K562 (cell line): Measurements from ENCODE around the gene POLR1A. TPM values are rescaled to one million over a fixed set of nuclear protein-coding genes. Genes with fewer than 3 reads are reported as not detected.
A peak's percentile ranks its signal among the peaks of the same experiment; 100 is the strongest.

Experiments used
- ATAC-seq: fragments of 200-7000 bp; cut with Tn5 transposase; 3 replicates; pipeline ENCODE4 v1.9.1; 2020; ENCODE audit warnings: moderate library complexity
- BruUV-seq: library from RNA; stranded (reverse); fragments of 400-500 nt; replicated peaks from 2 replicates; lab custom pipeline; 2021; lab: Mats Ljungman, UMichigan
- CTCF ChIA-PET: fragments of 300-600 bp; formaldehyde crosslinking; extraction: SDS; loops from one replicate; lab custom pipeline; 2021; ENCODE audit warnings: low intra/inter-chr PET ratio; lab: Yijun Ruan, JAX
- POLR2A ChIA-PET: fragments of 300-600, 350-650 bp; sonication (Branson Sonifier 250); formaldehyde crosslinking; extraction: SDS; loops from one replicate; lab custom pipeline; 2021; ENCODE audit warnings: antibody characterized with exemption, inconsistent platforms; lab: Yijun Ruan, JAX
- DNase-seq, 4 experiments: peaks; one replicate each; pipeline versions ENCODE4 v3.0.0 to v3.0.0-alpha.2; 2011 to 2018; ENCODE audit warnings: low spot score in 3 of 4, mixed read lengths in 3 of 4; ENCODE audit errors: extremely low read depth in 1 of 4
- FAIRE-seq: peaks from 2 replicates; lab custom pipeline; 2011; peaks lifted over from hg19 to GRCh38; lab: Jason Lieb, UNC
- H2AFZ ChIP-seq: 2 replicates; pipeline ENCODE4 v1.6.0; 2011; ENCODE audit warnings: low read depth, low read length, control low read depth, inconsistent platforms
- H3K27ac ChIP-seq: fragments of 200-600 bp; 3 replicates; pipeline ENCODE4 v1.8.0; 2011; ENCODE audit warnings: low read depth, mild to moderate bottlenecking, control low read depth, inconsistent platforms, low read length, moderate library complexity, mixed read lengths; ENCODE audit errors: extremely low read depth
- H3K27me3 ChIP-seq, 2 experiments: fragments of 300-600 bp in 1 of 2; 2 replicates in 1 of 2; 3 replicates in 1 of 2; pipeline versions ENCODE4 v1.6.0 to v1.8.0; 2011; ENCODE audit warnings: inconsistent platforms in 2 of 2, low read length in 2 of 2, mild to moderate bottlenecking in 1 of 2, mixed read lengths in 1 of 2, moderate library complexity in 1 of 2; ENCODE audit not compliant: control insufficient read depth in 2 of 2, insufficient read depth in 2 of 2
- H3K36me3 ChIP-seq: fragments of 300-600 bp; 3 replicates; pipeline ENCODE4 v1.8.0; 2011; ENCODE audit warnings: mild to moderate bottlenecking, low read length, inconsistent platforms; ENCODE audit not compliant: control insufficient read depth, insufficient read depth
- H3K4me1 ChIP-seq, 2 experiments: fragments of 200-600 bp in 1 of 2; replicated peaks in 1 of 2; 2 replicates in 1 of 2; 3 replicates in 1 of 2; pipeline versions ENCODE4 v1.5.1 to v1.8.0; 2011; ENCODE audit warnings: inconsistent platforms in 2 of 2, low read length in 2 of 2, mild to moderate bottlenecking in 1 of 2, mixed read lengths in 1 of 2, moderate library complexity in 1 of 2; ENCODE audit not compliant: control insufficient read depth in 2 of 2, insufficient read depth in 2 of 2
- H3K4me2 ChIP-seq: 2 replicates; pipeline ENCODE4 v1.6.1; 2011; ENCODE audit warnings: low read length, control low read depth, inconsistent platforms, mixed read lengths; ENCODE audit not compliant: insufficient read depth
- H3K4me3 ChIP-seq: fragments of 200-600 bp; sonication (generic), shearing (Covaris generic); 2 replicates; pipeline ENCODE4 v1.5.1; 2016; ENCODE audit warnings: control low read depth, inconsistent platforms
- H3K79me2 ChIP-seq: fragments of 200-600 bp; 3 replicates; pipeline ENCODE4 v1.8.0; 2011; ENCODE audit warnings: low read length, inconsistent platforms; ENCODE audit not compliant: control insufficient read depth, insufficient read depth
- H3K9ac ChIP-seq, 2 experiments: 2 replicates each; pipeline versions ENCODE4 v1.6.0 to v1.6.1; 2011; ENCODE audit warnings: low read depth in 2 of 2, low read length in 2 of 2, control low read depth in 1 of 2, inconsistent platforms in 1 of 2, mild to moderate bottlenecking in 1 of 2, mixed read lengths in 1 of 2; ENCODE audit not compliant: insufficient read depth in 1 of 2
- H3K9me1 ChIP-seq: one replicate; pipeline ENCODE4 v1.6.0; 2011; ENCODE audit warnings: inconsistent platforms, mild to moderate bottlenecking, low read length, moderate library complexity; ENCODE audit not compliant: control insufficient read depth, insufficient read depth
- H3K9me3 ChIP-seq: replicated peaks from 2 replicates; pipeline ENCODE4 v1.5.1; 2011; ENCODE audit warnings: low read depth, low read length, inconsistent platforms; ENCODE audit not compliant: control insufficient read depth, insufficient read depth
- H4K20me1 ChIP-seq: replicated peaks from 2 replicates; pipeline ENCODE4 v1.6.1; 2011; ENCODE audit warnings: low read length, inconsistent platforms, mixed read lengths; ENCODE audit not compliant: control insufficient read depth, insufficient read depth
- SMARCA4 ChIP-seq: fragments of 450-650 bp; IDR thresholded peaks from 2 replicates; pipeline ENCODE4 v1.6.1; 2016
- WGBS: fragments of 100-300 bp; shearing (Covaris generic); methylation state at CpG from one replicate; pipeline ENCODE4 v1.1.6; 2016; ENCODE audit warnings: low coverage, mixed read lengths; ENCODE audit not compliant: insufficient coverage; ENCODE audit errors: missing lambda C conversion rate; 5-methylcytosine and 5-hydroxymethylcytosine counted together
- in situ Hi-C: fragments of 300-500 bp; cut with MboI; formaldehyde crosslinking; loops from 4 replicates; pipeline ENCODE4 v1.15.0; 2018; ENCODE audit warnings: inconsistent platforms, mixed read lengths
- intact Hi-C: fragments of 100-400 bp; cut with micrococcal nuclease; formaldehyde crosslinking; loops from 2 replicates; pipeline ENCODE4 v1.14.2; 2022
- polyA plus RNA-seq, 8 experiments: library from polyadenylated mRNA; depleted of rRNA in 4 of 8; stranded (reverse) in 5 of 8; unstranded in 3 of 8; fragments of >200 nt; fragmentation: Nextera tagmentation in 2 of 8; fragmentation: Illumina TruSeq in 1 of 8; extraction: Ambion mirVana in 2 of 8; extraction: Trizol in 1 of 8; gene quantifications; 2 replicates each; pipeline versions ENCODE4 v1.2.1 to v1.2.3, GENCODE V29; 2011 to 2014; ENCODE audit warnings: inconsistent platforms in 1 of 8, missing spikeins in 1 of 8
- total RNA-seq, 7 experiments: library from RNA; depleted of rRNA in 6 of 7; stranded (reverse); fragments of >200 nt in 6 of 7; fragmentation: Illumina TruSeq in 2 of 7; extraction: Trizol in 2 of 7; gene quantifications; 2 replicates each; pipeline versions ENCODE4 v1.2.1 to v1.2.3, GENCODE V29; 2011 to 2021; ENCODE audit warnings: low replicate concordance in 1 of 7
- TF ChIP-seq, protein P1 (sequence below): sonication (generic); formaldehyde crosslinking; IDR thresholded peaks from 2 replicates; pipeline ENCODE4 v1.8.0; 2022; ENCODE audit warnings: mild to moderate bottlenecking, missing genetic modification reagents
- TF ChIP-seq, protein P2 (sequence below): fragments of 250-450 bp; sonication (Bioruptor Pico); IDR thresholded peaks from 2 replicates; pipeline ENCODE4 v1.9.0; 2021; ENCODE audit warnings: mild to moderate bottlenecking, inconsistent platforms

Gene POLR1A
- total and polyA plus RNA-seq, 9 of the 15 experiments (the other 6 are each of a cell fraction or from before 2014, with no cell fraction given), result 3.0 to 72.1 (median 21.8) TPM

DNA sequence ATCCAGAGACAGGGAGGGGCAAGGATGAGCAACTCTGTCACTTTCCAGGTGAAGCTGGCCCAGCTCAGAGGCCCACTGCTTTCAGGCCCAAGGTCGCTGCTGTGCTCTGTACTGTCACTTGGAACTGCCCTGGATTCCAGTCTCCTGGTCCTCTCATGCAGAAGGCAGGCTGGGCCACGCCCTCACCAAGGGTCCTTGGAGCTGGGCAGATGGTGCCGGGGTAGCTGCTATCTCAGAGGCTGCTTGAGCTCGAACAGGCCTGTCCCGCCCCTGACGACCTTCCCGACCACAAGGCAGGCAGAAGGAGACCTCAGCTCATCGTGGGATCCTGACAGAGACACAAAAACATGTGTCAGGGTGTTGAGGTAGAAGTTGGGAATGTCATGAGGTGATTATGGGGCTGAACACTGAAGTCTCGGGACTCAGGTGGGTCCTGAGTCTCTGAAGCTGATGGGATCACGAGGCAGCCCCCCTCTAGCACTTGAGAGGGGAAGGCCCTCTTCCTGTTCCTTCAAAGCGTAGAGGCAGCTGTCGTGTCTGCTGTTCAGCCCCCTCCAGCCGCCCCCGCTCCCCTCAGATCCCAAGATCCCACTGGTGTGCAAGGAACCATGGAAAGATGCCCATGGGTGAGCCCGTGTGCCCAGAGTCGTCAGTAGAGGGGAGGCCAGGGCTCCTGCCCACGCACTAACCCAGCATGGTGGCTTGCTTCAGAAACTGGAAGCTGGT, 78.3 kb downstream of the POLR1A start:
- 89% methylated on average over 17 of the region's 17 CpGs for WGBS
- Histone ChIP-seq H3K4me1 (peaks cover 0 to 10% of the 10 kb centered on the region in 2 experiments; a peak in 2 of 5 replicates), H3K79me2 (no peaks in the 10 kb centered on the region), H2AFZ (no peak overlapping the region), H3K9ac (0 out of 4 replicates have a peak overlapping the region, but pooled peaks of 1 of the 2 experiments have one; percentile 38), H3K9me3 (no peaks in the 10 kb centered on the region), H3K36me3 (peaks cover 85% of the 10 kb centered on the region; the same call in 2 of the 3 replicates), H3K9me1 (no peaks in the 10 kb centered on the region), H3K4me3 (no peak overlapping the region), H3K27ac (no peak overlapping the region), H4K20me1 (no peaks in the 10 kb centered on the region), H3K4me2 (no peak overlapping the region), H3K27me3 (no peaks in the 10 kb centered on the region)
- ATAC-seq (no peak), DNase-seq (no peak), FAIRE-seq (no peak)
- POLR2A ChIA-PET, result interaction anchor here (0.5 to 1.4 kb wide), 3 partner anchors 10 to 199 kb away, joined by 3 to 7 read pairs (median 5); no protein-coding TSS in a partner anchor
- TF ChIP-seq, protein P1, sequence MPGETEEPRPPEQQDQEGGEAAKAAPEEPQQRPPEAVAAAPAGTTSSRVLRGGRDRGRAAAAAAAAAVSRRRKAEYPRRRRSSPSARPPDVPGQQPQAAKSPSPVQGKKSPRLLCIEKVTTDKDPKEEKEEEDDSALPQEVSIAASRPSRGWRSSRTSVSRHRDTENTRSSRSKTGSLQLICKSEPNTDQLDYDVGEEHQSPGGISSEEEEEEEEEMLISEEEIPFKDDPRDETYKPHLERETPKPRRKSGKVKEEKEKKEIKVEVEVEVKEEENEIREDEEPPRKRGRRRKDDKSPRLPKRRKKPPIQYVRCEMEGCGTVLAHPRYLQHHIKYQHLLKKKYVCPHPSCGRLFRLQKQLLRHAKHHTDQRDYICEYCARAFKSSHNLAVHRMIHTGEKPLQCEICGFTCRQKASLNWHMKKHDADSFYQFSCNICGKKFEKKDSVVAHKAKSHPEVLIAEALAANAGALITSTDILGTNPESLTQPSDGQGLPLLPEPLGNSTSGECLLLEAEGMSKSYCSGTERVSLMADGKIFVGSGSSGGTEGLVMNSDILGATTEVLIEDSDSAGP, result no peak
- no peak for TF ChIP-seq SMARCA4
- TF ChIP-seq, protein P2, sequence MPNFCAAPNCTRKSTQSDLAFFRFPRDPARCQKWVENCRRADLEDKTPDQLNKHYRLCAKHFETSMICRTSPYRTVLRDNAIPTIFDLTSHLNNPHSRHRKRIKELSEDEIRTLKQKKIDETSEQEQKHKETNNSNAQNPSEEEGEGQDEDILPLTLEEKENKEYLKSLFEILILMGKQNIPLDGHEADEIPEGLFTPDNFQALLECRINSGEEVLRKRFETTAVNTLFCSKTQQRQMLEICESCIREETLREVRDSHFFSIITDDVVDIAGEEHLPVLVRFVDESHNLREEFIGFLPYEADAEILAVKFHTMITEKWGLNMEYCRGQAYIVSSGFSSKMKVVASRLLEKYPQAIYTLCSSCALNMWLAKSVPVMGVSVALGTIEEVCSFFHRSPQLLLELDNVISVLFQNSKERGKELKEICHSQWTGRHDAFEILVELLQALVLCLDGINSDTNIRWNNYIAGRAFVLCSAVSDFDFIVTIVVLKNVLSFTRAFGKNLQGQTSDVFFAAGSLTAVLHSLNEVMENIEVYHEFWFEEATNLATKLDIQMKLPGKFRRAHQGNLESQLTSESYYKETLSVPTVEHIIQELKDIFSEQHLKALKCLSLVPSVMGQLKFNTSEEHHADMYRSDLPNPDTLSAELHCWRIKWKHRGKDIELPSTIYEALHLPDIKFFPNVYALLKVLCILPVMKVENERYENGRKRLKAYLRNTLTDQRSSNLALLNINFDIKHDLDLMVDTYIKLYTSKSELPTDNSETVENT (CRISPR knock-in tag), result no peak
- no TSS peak for BruUV-seq
- CTCF ChIA-PET, result no interaction called here
- in situ Hi-C loops (no loop called here), intact Hi-C loops (loop anchor here (5.0 kb wide), 2 partner anchors 50 to 200 kb away; no protein-coding TSS in a partner anchor)
